Measurements from ENCODE around the gene HACD2.

DNA sequence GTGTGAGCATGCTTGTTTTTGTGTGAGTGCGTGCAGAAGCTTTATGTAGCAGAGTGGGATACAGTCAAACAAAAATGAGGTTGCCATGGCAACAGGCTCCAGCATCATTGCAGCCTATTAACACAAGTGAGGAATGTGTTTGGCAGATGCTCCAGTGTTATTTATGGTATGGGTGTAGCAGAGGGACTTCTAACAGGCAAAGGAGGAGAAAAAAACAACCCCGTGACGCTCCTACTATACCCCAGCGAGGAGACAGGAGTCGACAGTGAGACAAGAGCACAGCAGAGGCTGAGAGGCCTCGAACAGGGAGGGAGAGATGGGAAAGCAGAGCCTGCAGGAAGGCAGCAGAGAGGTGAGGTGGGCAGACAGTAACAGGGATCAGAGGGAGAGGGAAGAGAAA lies 140.8 kb downstream of the HACD2 start:
- TF ChIP-seq, protein P1, sequence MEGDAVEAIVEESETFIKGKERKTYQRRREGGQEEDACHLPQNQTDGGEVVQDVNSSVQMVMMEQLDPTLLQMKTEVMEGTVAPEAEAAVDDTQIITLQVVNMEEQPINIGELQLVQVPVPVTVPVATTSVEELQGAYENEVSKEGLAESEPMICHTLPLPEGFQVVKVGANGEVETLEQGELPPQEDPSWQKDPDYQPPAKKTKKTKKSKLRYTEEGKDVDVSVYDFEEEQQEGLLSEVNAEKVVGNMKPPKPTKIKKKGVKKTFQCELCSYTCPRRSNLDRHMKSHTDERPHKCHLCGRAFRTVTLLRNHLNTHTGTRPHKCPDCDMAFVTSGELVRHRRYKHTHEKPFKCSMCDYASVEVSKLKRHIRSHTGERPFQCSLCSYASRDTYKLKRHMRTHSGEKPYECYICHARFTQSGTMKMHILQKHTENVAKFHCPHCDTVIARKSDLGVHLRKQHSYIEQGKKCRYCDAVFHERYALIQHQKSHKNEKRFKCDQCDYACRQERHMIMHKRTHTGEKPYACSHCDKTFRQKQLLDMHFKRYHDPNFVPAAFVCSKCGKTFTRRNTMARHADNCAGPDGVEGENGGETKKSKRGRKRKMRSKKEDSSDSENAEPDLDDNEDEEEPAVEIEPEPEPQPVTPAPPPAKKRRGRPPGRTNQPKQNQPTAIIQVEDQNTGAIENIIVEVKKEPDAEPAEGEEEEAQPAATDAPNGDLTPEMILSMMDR (IDR thresholded peaks at IDR 0.05; ENCODE audit: low read depth, low read length): no peak
- TF ChIP-seq POLR2A (IDR thresholded peaks at IDR 0.05; ENCODE audit: extremely low read depth, insufficient read length): no peak
- no peak for TF ChIP-seq MYC (IDR thresholded peaks at IDR 0.05; ENCODE audit: low read depth, low read length)
